Ishikawa (cell line): ENCODE results near the gene TEX11.

Experiments used
- EP300 ChIP-seq: IDR thresholded peaks from 2 replicates; pipeline ENCODE4 v1.6.1; 2012; ENCODE audit warnings: borderline replicate concordance
- RAD21 ChIP-seq: IDR thresholded peaks from 2 replicates; pipeline ENCODE4 v1.6.1; 2012; ENCODE audit warnings: low read depth
- TAF1 ChIP-seq: IDR thresholded peaks from 2 replicates; pipeline ENCODE4 v1.6.1; 2012; ENCODE audit warnings: low read depth, mild to moderate bottlenecking
- YY1 ChIP-seq: IDR thresholded peaks from 2 replicates; pipeline ENCODE4 v1.6.1; 2012; ENCODE audit warnings: low read depth
- TF ChIP-seq, protein P1 (sequence below): IDR thresholded peaks from 2 replicates; pipeline ENCODE4 v1.6.1; 2012; ENCODE audit warnings: low read depth, mild to moderate bottlenecking
- TF ChIP-seq, protein P2 (sequence below): IDR thresholded peaks from 2 replicates; pipeline ENCODE4 v1.6.1; 2012

DNA sequence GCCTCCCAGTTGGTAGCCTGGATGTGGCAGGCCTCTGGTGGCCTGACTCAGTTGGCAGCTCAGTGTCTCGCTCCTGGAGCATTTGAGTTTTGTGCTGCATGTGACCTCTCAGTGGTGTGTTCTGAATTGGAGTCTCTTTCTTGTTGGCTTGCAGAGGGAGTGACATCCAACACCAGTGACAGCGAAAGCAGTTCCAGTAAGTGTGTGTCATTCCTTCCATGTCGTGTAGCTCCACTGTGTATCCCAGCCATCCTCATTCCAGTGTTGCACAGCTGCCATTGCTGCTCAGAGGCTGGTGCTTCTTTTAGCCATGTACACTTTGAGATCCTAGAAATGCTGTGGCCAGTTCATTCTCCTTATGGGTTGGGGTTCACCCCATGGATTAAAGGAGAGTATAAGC, 411.5 kb downstream of the TEX11 start:
- TF ChIP-seq, protein P1, sequence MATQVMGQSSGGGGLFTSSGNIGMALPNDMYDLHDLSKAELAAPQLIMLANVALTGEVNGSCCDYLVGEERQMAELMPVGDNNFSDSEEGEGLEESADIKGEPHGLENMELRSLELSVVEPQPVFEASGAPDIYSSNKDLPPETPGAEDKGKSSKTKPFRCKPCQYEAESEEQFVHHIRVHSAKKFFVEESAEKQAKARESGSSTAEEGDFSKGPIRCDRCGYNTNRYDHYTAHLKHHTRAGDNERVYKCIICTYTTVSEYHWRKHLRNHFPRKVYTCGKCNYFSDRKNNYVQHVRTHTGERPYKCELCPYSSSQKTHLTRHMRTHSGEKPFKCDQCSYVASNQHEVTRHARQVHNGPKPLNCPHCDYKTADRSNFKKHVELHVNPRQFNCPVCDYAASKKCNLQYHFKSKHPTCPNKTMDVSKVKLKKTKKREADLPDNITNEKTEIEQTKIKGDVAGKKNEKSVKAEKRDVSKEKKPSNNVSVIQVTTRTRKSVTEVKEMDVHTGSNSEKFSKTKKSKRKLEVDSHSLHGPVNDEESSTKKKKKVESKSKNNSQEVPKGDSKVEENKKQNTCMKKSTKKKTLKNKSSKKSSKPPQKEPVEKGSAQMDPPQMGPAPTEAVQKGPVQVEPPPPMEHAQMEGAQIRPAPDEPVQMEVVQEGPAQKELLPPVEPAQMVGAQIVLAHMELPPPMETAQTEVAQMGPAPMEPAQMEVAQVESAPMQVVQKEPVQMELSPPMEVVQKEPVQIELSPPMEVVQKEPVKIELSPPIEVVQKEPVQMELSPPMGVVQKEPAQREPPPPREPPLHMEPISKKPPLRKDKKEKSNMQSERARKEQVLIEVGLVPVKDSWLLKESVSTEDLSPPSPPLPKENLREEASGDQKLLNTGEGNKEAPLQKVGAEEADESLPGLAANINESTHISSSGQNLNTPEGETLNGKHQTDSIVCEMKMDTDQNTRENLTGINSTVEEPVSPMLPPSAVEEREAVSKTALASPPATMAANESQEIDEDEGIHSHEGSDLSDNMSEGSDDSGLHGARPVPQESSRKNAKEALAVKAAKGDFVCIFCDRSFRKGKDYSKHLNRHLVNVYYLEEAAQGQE = no peak
- TF ChIP-seq, protein P2, sequence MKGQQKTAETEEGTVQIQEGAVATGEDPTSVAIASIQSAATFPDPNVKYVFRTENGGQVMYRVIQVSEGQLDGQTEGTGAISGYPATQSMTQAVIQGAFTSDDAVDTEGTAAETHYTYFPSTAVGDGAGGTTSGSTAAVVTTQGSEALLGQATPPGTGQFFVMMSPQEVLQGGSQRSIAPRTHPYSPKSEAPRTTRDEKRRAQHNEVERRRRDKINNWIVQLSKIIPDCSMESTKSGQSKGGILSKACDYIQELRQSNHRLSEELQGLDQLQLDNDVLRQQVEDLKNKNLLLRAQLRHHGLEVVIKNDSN = no peak
- TF ChIP-seq YY1 (no peak), TAF1 (no peak), EP300 (no peak), RAD21 (no peak)
